Endometrial microvascular endothelial cells (primary cell): Measurements from ENCODE around the gene PRUNE1. TPM values are rescaled to one million over a fixed set of nuclear protein-coding genes. Genes with fewer than 3 reads are reported as not detected.

Source experiments
- in situ Hi-C: cut with HindIII; loops from 2 replicates; pipeline ENCODE4 v1.10.0; 2017; ENCODE audit warnings: low sequenced_read_pairs, low pct_unique_long_range_greater_than_20kb; ENCODE audit errors: inconsistent ontology term
- total RNA-seq: library from RNA; depleted of rRNA; stranded (reverse); fragments of >200 nt; gene quantifications from one replicate; pipeline ENCODE4 v1.2.3, GENCODE V29; 2015; ENCODE audit errors: inconsistent ontology term

PRUNE1 gene, protein sequence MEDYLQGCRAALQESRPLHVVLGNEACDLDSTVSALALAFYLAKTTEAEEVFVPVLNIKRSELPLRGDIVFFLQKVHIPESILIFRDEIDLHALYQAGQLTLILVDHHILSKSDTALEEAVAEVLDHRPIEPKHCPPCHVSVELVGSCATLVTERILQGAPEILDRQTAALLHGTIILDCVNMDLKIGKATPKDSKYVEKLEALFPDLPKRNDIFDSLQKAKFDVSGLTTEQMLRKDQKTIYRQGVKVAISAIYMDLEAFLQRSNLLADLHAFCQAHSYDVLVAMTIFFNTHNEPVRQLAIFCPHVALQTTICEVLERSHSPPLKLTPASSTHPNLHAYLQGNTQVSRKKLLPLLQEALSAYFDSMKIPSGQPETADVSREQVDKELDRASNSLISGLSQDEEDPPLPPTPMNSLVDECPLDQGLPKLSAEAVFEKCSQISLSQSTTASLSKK
- total RNA-seq, result 6.3 TPM

DNA sequence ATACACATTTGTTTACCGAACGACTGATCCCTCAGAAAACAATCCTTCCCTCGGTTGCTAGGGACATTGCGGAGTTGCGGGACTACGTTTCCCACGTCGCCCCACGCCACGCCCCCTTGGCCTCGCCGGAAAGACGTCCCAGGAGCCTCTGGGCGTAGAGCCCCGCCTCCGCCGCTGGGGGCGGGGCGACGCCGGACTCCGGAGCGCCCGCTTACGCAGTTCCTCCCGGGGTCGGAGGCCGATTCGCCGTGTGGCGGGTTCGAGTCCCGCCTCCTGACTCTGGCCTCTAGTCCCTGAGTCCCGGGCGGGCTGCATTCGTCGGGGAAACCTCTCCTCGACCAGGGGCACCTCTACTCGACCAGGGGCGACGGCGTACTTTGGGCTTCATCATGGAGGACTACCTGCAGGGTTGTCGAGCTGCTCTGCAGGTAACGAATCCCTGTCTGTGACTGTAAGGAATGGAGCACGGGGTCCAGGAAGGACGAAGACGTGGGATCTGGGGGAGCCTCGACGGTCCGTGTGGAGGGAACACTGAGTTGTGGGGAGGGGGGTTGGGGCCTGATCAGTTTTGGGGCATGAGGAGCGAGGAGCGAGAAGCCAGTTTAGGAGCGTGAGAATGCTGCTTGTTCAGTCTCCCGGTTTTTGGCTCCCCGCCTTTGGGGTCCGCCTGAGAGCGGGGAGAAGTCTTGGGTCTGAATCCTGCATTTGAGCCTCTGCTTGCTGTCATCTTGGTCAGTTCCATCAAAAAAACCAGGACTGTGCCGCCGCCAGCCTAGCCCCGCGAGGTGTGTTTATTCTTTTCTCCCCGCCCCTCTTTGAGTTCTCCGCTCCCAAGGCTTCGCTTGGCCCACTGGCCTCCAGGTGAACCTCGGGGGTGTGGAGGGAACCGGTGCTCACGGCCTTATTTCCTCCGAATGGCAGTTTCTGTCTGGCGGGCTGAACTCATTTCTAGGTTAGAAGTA lies at the start of gene PRUNE1:
PRUNE1 (plus strand) TSS at position 206 of the 962 bp plus-strand sequence; CDS start at position 390, 184 bp downstream.
- in situ Hi-C loops, result no loop called here

DNA sequence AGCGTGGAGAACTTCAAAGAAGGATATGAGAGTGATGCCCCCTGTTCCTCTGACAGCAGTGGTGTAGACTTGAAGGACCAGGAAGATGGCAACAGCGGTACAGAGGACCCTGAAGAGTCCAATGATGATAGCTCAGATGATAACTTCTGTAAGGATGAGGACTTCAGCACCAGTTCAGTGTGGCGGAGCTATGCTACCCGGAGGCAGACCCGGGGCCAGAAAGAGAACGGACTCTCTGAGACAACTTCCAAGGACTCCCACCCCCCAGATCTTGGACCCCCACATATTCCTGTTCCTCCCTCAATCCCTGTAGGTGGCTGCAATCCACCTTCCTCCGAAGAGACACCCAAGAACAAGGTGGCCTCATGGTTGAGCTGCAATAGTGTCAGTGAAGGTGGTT lies 47.6 kb upstream of the PRUNE1 start:
- in situ Hi-C loops, result no loop called here

DNA sequence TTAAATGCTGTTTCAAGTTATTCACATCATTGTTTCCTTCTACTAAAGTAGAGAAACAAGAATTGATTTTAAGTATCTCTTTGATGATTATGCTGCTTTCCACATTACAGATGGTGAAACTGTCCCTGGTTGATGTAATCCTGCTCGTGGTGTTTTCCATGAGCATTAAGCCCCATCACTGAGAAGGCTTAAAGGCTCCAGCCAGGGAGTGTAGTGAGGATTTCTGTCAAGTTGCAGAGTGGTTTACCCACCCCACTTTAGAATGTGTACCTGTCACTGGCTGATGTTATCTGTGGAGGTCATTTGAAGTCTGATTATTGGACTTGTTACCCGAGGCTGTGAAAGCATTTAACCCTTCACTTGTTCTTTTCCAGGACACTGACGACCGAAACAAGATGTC lies 46.5 kb upstream of the PRUNE1 start:
- in situ Hi-C loops, result no loop called here

DNA sequence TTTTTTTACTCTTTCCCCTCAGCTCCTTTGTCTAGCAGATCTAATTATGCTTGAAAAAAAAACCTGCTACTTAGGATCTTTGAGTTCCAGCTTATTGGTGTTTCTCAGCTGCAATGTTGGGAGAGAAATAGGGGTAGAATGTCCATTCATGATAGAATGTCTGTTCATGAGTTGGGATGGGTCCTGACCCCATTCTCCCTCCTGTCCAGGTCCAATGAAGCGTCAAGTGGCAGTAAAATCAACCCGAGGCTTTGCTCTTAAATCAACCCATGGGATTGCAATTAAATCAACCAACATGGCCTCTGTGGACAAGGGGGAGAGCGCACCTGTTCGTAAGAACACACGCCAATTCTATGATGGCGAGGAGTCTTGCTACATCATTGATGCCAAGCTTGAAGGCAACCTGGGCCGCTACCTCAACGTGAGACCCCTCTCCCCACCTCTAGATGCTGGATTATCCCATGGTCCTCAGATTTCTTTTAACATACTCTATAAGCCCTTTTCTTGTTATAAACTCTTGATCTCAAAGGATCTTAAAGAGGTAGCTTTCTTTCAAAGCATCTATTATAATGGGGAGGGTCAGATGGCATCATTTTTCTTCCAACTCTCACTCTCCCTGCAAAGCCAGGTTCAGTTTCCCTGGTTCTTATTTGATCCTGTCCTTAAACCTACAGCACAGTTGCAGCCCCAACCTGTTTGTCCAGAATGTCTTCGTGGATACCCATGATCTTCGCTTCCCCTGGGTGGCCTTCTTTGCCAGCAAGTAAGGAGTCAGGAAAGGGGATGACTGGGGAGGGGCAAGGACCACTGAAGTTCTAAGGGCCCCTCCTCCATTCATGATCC lies 44.7 kb upstream of the PRUNE1 start:
- in situ Hi-C loops, result no loop called here

DNA sequence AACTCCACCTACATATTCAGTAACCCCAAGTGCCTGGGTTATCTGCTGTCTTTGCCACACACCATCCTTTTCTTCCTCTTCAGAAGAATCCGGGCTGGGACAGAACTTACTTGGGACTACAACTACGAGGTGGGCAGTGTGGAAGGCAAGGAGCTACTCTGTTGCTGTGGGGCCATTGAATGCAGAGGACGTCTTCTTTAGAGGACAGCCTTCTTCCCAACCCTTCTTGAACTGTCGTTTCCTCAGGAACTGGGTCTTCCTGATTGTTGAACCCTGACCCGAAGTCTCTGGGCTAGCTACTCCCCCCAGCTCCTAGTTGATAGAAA lies 44.1 kb upstream of the PRUNE1 start:
- in situ Hi-C loops, result no loop called here

DNA sequence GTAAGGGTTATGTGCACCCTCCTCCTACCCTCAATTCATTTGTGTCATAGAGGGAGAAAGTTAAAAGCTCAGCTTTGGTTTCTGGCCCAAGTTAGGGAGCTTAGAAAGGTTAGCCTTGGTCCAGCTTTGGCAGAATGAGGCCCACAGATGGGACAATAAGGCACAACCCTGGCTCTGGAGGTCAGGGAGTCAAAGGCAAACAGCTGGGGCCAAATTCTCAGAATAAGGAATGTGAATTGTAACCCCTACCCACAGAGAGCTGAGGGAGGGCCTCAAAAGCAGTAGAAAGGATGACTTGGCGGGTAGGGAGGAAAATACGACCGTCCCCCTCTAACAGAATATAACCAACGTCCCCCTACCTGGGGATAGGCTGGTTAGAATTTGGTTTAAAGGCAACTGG lies 42.6 kb upstream of the PRUNE1 start:
- in situ Hi-C loops, result no loop called here

DNA sequence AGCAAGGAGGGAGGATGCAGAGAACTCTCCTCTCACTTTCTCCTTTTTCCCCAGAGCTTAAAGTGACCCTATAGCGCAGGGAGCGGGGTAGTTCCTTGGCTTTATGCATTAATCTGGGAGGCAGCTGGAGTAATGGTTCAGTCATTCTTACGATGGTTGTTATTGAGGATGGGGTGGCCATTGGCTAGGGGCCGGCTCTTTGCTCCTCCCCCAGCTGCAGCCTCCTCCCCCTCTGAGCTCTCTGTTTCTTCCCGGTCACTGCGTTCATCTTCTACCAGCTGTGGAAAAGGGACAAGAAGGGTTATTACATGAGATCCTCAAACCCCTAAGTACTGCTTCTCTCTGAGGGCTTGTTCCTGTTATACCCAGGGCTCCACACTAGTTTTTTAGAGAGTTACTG lies 42.2 kb upstream of the PRUNE1 start:
- in situ Hi-C loops, result no loop called here

DNA sequence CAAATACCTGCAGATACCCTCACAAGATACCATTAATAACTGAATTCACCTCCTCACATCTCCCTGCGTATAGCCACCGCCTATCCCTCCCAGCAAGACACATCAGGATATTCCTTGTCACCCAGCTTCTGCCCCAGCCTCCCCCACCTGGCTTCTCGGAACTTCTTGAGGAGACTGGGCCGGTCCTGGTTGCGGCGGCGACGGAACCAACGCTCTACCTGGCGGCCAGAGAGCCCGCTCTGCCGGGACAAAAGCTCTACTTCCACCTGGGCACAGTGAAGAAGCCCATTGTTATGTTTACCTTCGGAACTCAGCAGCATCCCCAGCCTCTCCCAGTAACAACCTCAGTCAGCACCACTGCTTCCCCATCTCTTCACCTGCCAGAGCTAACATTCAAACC lies 40.3 kb upstream of the PRUNE1 start:
- in situ Hi-C loops, result no loop called here

DNA sequence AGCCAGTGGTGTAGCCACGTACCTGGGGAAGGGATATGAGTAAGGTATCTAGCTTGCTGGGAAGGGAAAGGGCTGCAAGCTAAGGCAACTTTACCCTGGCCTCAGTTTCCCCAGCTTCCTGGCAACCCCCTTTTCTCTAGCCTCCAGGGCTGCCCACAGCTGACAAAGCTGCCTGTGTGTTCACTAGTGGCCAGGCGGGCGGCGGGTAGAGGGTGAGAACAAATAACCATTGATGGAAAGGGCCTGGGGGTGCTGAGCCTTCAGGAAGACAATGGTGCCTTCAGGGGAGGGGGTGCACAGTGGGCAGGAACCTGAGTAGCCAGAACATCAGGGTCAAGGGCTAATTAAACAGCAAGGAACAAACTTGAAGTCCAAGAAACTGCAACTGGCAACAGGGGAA lies 39.8 kb upstream of the PRUNE1 start:
- in situ Hi-C loops, result no loop called here

DNA sequence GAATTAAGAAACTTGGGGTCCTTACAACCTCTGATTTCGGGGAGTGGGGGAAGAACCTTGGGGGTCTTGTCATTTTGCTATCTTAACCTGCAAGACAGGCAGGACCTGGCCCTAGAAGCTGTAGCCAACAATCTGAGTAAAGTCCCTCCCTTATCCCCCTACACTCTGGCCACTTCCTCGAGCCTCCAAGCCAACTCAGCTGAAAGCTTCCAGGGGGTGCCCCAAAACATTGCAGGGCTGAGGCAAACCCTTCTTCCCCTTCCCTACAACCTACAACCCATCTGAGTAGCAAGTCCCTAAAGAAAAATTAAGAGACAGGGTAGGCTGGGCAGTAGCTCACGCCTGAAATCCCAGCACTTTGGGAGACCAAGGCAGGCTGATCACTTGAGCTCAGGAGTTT lies 38.6 kb upstream of the PRUNE1 start:
- in situ Hi-C loops, result no loop called here

DNA sequence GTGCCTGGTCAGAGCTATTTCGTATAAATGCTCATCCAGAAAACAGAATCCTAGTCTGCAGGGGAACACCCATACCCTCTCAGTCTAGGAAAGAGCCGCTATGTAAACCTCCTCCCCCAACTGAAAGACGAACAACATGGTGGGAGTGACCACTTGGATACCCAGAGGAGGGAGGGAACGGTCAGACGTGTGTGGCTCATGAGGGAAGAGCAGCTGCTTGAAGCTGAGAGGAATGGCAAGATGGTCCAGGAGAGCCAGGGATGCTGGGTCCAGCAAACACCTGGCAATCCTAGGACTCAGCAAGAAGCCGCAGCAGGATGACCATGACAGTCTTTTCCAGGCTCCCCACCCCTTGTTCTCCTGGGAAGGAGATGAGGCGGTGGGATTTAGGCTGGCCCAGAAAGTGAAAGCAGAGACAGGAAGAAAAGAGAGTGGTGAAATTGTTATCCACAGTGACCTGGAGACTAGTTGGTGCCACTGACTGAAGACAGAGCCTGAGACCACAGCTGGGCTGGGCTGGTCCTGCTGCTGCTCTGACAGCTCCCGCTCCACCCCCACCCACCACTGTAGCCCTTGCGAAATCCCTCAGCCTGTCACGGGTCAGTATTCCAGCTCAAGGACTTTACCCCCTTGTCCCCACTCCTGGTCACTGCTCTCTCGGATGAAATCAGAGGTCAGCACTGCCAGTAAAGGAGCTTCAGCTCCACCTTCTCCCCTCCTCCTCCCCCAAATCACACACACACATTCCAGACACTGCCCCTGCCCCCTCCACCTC lies 37.3 kb upstream of the PRUNE1 start:
- in situ Hi-C loops, result no loop called here

DNA sequence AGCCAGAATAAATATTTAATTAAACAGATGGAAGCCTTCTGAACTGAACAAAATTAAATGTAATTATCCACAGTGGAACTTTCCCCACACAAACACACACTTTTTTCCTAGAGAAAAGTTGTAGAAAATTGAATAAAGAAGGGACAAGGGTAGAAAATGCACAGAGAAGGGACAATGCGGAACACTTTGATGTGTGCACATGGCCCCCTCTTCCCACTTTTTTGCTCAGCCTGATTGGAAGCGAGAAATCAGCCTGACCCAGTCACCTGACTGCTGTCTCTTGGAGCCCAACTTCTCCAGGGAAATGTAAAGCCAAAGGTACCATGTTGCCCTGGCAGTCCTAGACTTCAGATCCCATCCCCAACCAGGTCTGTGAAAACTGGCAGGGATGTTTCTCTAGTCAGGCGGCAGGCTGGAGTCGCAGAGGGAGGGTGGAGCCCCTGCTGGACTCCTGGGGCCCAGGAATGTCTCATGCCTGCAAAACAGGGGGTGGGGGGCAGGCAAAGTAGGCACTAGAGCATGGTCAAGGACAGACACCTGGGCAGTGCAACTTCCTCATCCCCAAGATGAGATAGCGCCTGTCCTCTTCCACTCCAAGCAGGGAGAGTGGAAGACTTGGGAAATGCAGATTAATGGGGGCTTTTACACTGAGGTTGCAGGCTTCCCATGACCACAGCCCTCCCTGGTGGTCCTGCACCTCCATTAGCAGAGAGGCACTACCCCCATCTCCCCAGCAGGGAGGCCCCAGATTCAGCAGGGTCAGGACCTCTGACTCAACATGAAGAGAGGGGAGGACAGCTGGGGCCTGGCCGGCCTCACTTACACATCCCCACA lies 36.4 kb upstream of the PRUNE1 start:
- in situ Hi-C loops, result no loop called here

DNA sequence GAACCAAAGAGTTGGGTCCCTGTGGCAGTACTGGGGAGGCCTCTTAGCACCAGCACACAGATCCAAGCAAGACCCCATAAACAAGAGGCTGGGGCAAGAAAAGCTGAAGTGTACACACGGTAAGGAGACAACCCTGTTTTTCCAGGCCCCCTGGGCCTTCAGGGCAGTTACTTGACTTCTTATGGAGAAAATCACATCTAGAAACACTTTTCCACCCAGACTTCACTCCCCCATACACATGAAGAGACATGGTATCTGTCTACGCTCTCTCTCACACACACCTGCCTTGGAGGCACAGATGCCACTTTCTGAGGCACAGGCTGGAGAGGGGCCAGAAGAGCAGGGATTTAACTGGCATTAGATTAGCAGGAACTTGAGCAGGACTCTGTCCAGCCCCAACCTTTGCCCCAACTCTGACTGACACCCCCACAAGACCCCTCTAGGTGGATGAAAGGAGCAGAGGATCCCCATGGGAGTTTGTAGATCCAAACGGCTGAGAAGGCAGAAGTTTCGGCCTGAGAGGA lies 35.8 kb upstream of the PRUNE1 start:
- in situ Hi-C loops, result no loop called here

DNA sequence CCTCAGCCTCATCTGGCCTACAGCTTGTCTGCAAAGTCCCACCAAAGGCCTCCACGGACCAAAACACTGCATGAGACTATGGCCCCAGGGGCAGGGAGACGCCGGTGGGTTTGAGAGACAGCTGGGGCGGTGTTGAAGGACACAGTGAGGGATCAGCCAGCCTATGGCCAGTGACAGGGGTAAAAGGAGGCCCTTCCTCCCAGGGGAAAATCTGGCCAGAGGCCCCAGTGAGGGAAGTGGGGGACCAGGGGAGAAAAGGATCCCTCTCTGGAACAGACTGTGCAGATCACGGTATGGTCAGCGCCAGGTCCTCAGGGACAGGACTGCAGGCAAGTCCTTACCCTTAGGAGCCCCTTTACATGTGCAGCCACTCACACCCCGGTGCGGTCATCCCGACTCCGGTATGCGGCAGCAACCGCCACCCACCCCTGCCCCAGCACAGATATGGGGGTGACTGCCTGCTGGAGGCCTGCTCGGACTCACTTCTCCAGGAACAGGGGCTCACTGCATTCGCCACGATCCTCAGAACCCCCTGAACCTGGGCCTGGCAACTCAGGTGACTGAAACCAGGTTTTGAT lies 34.9 kb upstream of the PRUNE1 start:
- in situ Hi-C loops, result no loop called here

DNA sequence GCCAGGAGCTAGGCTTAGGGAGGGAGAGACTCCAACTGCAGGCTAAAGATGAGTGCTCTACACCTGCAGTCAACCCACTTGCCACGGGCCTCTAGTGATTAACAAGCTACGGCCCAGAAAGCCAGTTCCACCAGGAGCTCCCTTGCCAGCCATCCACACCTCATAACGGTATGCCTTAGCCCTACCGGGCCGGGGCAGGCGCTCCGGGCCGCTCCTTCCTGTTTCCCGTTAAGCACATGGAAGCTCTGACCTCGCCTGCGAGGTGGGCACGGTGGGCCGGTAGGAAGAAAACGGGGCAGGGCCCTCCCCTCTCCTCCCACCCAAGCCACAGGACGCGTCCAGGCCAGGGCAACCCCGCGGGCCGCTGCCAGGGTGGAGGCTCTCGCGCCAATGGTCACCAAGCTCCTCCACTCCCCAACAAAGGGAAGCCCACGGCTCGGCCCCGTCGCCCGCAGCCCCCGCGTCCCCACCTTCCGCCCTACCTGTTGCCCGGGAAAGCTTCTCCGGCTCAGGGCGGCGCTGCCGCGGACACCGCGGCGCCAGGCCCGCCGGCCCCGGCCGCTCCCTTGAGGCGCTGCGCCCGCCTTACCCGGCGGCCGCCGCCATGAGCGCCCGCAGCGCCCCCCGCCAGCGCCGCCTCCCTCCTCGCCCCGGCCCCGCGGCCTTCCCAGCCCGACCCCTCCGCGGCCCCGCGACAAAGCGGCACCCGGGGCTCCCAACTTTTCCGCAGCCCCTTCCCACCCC lies 34.2 kb upstream of the PRUNE1 start:
- in situ Hi-C loops, result no loop called here
